ENCODE data around the gene CDC27. TPM values are rescaled to one million over a fixed set of nuclear protein-coding genes. Genes with fewer than 3 reads are reported as not detected.

CDC27 gene
- total and polyA plus RNA-seq, 2 donors (not counting 1 experiment from before 2014, with no cell fraction given) = 20.5 to 90.7 TPM

GRCh38 chr17:47208744-47209488 lies 19.8 kb upstream of the CDC27 start, which contains the start of gene MYL4:
TSS of gene MYL4 (plus strand) at chr17:47209348. CDS start at chr17:47209423, 75 bp downstream.
- 26% methylated on average over 3 of the region's 6 CpGs for WGBS (ENCODE audit: insufficient coverage)
- H3K9me3 Mint-ChIP-seq (ENCODE audit: insufficient read depth) = no peaks in the 10 kb centered on the region
- ChIA-PET CTCF (interaction anchor here (1.0 to 6.3 kb wide), 3 partner anchors 12 to 21 kb away, joined by 3 to 23 read pairs (median 6); no protein-coding TSS in a partner anchor), POLR2A (interaction anchor here (0.6 to 0.7 kb wide), 2 partner anchors 9 kb away, joined by 3 to 6 read pairs; no protein-coding TSS in a partner anchor)
- intact Hi-C loops (cut with micrococcal nuclease) = no loop called here
- Histone ChIP-seq H2AFZ (ENCODE audit: insufficient read depth, low read depth, low read length, poor library complexity, severe bottlenecking) (peak within 1 kb of the TSS; percentile 35), H3K79me2 (ENCODE audit: control insufficient read depth, insufficient read depth, low read length) (no peaks in the 10 kb centered on the region), H3K27ac (ENCODE audit: low read length in 2 of 2) (no peak within 1 kb of the TSS), H3K4me1 (ENCODE audit: control insufficient read depth in 2 of 2, insufficient read depth in 2 of 2, low read length in 2 of 2) (peaks cover 53 to 56% of the 10 kb centered on the region in 2 donors), H4K20me1 (ENCODE audit: control insufficient read depth, insufficient read depth, low read length, poor library complexity, severe bottlenecking) (no peaks in the 10 kb centered on the region), H3K4me3 (ENCODE audit: control extremely low read depth in 1 of 5, extremely low read depth in 1 of 5, insufficient read depth in 1 of 5, low read depth in 2 of 5, low read length in 4 of 5) (no peak within 1 kb of the TSS), H3K9ac (ENCODE audit: low read length) (no peak within 1 kb of the TSS), H3K9me3 (ENCODE audit: control extremely low read depth in 1 of 3, control insufficient read depth in 2 of 3, insufficient read depth in 1 of 3, low read length in 2 of 3) (no peaks in the 10 kb centered on the region), H3K36me3 (replicated peaks in 1 of 2; ENCODE audit: control extremely low read depth in 1 of 2, control insufficient read depth in 1 of 2, extremely low read depth in 1 of 2, insufficient read depth in 2 of 2, low read length in 1 of 2) (no peaks in the 10 kb centered on the region), H3K4me2 (replicated peaks; ENCODE audit: low read depth, low read length, poor library complexity, severe bottlenecking) (peak within 1 kb of the TSS; percentile 21), H3K27me3 (replicated peaks in 1 of 4; ENCODE audit: control extremely low read depth in 1 of 4, control insufficient read depth in 3 of 4, insufficient read depth in 4 of 4, low read length in 3 of 4) (no peaks in the 10 kb centered on the region)
- H3K4me3 Mint-ChIP-seq = peak within 1 kb of the TSS; percentile 24
- H3K4me1 Mint-ChIP-seq = peaks cover 65% of the 10 kb centered on the region
- TF ChIP-seq EZH2 (IDR thresholded peaks at IDR 0.05; ENCODE audit: borderline replicate concordance, insufficient read depth, low read depth, low read length, poor library complexity, severe bottlenecking) (no peak), CTCF (IDR thresholded peaks at IDR 0.05) (no peak)
- peak within 1 kb of the TSS; percentile 99 for H3K27ac Mint-ChIP-seq
- DNase-seq (no peak), ATAC-seq (ENCODE audit: low read depth) (no peak)
- H3K27me3 Mint-ChIP-seq = no peaks in the 10 kb centered on the region

All from B cell (primary cell).